SU-DHL-6 (cell line): ENCODE measurements around the gene CLTC.

Experiments used
- H2AFZ ChIP-seq: fragments of 200-600 bp; sonication (generic); 2 replicates; pipeline ENCODE4 v1.6.1; 2014; ENCODE audit warnings: low read depth, mild to moderate bottlenecking, moderate library complexity, mixed read lengths, antibody characterized with exemption, low read length; ENCODE audit not compliant: severe bottlenecking
- H3F3A ChIP-seq: fragments of 200-600 bp; shearing (Covaris generic); 2 replicates; pipeline ENCODE4 v1.6.0; 2016; ENCODE audit warnings: antibody characterized with exemption, mild to moderate bottlenecking; ENCODE audit not compliant: insufficient read depth
- H3K27ac ChIP-seq: fragments of 200-600 bp; sonication (generic); 2 replicates; pipeline ENCODE4 v1.5.1; 2016; ENCODE audit warnings: low read depth, mild to moderate bottlenecking, low read length, moderate library complexity, mixed read lengths
- H3K27me3 ChIP-seq: fragments of 200-600 bp; sonication (generic), shearing (Covaris generic); 2 replicates; pipeline ENCODE4 v1.6.0; 2014; ENCODE audit warnings: mild to moderate bottlenecking, low read length
- H3K36me3 ChIP-seq: fragments of 200-600 bp; sonication (generic); 2 replicates; pipeline ENCODE4 v1.6.1; 2014; ENCODE audit warnings: mild to moderate bottlenecking, low read length, mixed read lengths
- H3K4me2 ChIP-seq: fragments of 300-600, 200-600 bp; shearing (Covaris generic), sonication (generic); 2 replicates; pipeline ENCODE4 v1.6.0; 2014; ENCODE audit warnings: low read length, low read depth, mild to moderate bottlenecking; ENCODE audit not compliant: poor library complexity, severe bottlenecking
- H3K4me3 ChIP-seq: fragments of 200-600 bp; sonication (generic); 2 replicates; pipeline ENCODE4 v1.5.1; 2014; ENCODE audit warnings: antibody characterized with exemption, low read length, mild to moderate bottlenecking, mixed read lengths; ENCODE audit not compliant: insufficient read depth, poor library complexity, severe bottlenecking
- H3K79me2 ChIP-seq: fragments of 200-600 bp; sonication (generic); 2 replicates; pipeline ENCODE4 v1.6.1; 2014; ENCODE audit warnings: mild to moderate bottlenecking, low read length, moderate library complexity; ENCODE audit not compliant: insufficient read depth
- H3K9ac ChIP-seq: fragments of 200-600 bp; sonication (generic); 2 replicates; pipeline ENCODE4 v1.7.0; 2014; ENCODE audit warnings: mild to moderate bottlenecking, low read length
- H3K9me2 ChIP-seq: fragments of 200-600 bp; sonication (generic); replicated peaks from 2 replicates; pipeline ENCODE4 v1.6.1; 2014; ENCODE audit warnings: low read length; ENCODE audit not compliant: insufficient read depth
- H3K9me3 ChIP-seq: fragments of 200-600 bp; sonication (generic); 2 replicates; pipeline ENCODE4 v1.6.1; 2014; ENCODE audit warnings: low read length, mixed read lengths; ENCODE audit not compliant: insufficient read depth
- H4K20me1 ChIP-seq: fragments of 200-600 bp; sonication (generic); 2 replicates; pipeline ENCODE4 v1.6.1; 2014; ENCODE audit warnings: low read depth, mild to moderate bottlenecking, antibody characterized with exemption, low read length, moderate library complexity, mixed read lengths
- EZH2phosphoT487 ChIP-seq: fragments of 200-600 bp; sonication (generic), shearing (Covaris generic); conservative IDR thresholded peaks from 2 replicates; pipeline ENCODE4 v1.6.1; 2018; ENCODE audit warnings: mild to moderate bottlenecking, antibody characterized with exemption, low read length, moderate library complexity, mixed read lengths
- TF ChIP-seq, protein P1 (sequence below): fragments of 200-600 bp; sonication (generic); IDR thresholded peaks from one replicate; pipeline ENCODE4 v1.5.1; 2017; ENCODE audit warnings: antibody characterized with exemption, mild to moderate bottlenecking, low read length, moderate library complexity; ENCODE audit not compliant: insufficient read depth, poor library complexity, severe bottlenecking

The CLTC gene

DNA sequence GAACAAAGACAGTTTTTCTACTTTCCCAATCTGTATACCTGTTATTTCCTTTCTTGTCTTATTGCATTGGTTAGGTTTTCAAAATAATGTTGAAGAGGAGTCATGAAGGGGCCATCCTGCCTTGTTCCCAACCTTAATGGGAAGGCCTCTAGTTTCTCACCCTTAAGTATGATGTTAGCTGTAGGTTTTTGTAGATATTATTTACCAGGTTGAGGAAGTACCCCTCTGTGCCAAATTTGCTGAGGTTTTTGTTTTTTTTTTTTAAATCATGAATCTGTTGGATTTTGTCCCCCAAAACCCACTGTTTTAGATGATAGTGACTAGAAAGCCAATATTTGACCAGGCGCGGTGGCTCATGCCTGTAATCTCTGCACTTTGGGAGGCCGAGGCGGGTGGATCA, 124.1 kb downstream of the CLTC start:
- Histone ChIP-seq H3K9me3 (no peaks in the 10 kb centered on the region), H3K4me3 (no peak overlapping the region), H3K27me3 (no peaks in the 10 kb centered on the region), H3F3A (peaks cover under 1% of the 10 kb centered on the region; the same call in 1 of the 2 replicates), H3K9ac (no peak overlapping the region), H2AFZ (no peak overlapping the region), H3K27ac (no peak overlapping the region), H4K20me1 (no peaks in the 10 kb centered on the region), H3K79me2 (no peaks in the 10 kb centered on the region), H3K9me2 (no peaks in the 10 kb centered on the region), H3K36me3 (peaks cover 3% of the 10 kb centered on the region), H3K4me2 (no peak overlapping the region)
- TF ChIP-seq, protein P1, sequence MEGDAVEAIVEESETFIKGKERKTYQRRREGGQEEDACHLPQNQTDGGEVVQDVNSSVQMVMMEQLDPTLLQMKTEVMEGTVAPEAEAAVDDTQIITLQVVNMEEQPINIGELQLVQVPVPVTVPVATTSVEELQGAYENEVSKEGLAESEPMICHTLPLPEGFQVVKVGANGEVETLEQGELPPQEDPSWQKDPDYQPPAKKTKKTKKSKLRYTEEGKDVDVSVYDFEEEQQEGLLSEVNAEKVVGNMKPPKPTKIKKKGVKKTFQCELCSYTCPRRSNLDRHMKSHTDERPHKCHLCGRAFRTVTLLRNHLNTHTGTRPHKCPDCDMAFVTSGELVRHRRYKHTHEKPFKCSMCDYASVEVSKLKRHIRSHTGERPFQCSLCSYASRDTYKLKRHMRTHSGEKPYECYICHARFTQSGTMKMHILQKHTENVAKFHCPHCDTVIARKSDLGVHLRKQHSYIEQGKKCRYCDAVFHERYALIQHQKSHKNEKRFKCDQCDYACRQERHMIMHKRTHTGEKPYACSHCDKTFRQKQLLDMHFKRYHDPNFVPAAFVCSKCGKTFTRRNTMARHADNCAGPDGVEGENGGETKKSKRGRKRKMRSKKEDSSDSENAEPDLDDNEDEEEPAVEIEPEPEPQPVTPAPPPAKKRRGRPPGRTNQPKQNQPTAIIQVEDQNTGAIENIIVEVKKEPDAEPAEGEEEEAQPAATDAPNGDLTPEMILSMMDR: no peak
- TF ChIP-seq EZH2phosphoT487: no peak

DNA sequence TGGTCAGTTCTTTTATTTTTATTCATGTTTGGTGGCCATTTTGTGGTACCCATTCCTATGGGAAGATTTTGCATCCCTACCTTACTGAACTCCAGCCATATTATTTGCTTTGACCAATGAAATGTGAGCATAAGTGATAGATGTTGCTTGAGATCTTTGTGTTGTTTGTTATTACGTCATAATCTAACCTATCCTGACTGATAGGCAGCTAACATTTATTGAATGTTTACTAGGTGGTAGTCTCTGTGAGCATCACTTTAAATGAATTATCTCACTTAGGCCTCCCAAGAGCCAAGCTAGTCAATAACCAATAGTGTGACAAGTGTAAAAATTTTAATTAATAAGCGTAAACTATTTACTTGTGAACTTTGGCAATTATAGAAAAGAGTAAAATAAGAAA, 125.3 kb downstream of the CLTC start:
- Histone ChIP-seq H3K9me3 (no peaks in the 10 kb centered on the region), H3K79me2 (no peaks in the 10 kb centered on the region), H3K36me3 (no peaks in the 10 kb centered on the region; the same call in 1 of the 2 replicates), H2AFZ (no peak overlapping the region), H3F3A (no peaks in the 10 kb centered on the region), H3K27me3 (no peaks in the 10 kb centered on the region), H3K4me3 (no peak overlapping the region), H4K20me1 (no peaks in the 10 kb centered on the region), H3K9me2 (no peaks in the 10 kb centered on the region), H3K4me2 (no peak overlapping the region), H3K27ac (no peak overlapping the region), H3K9ac (no peak overlapping the region)
- TF ChIP-seq EZH2phosphoT487: no peak
- TF ChIP-seq, protein P1: no peak
